ENCODE results near the gene DAB2IP.

Gene DAB2IP

GRCh38 chr9:121645003-121645402, 6.4 kb upstream of the DAB2IP start:
- DNase-seq (ENCODE audit: low read depth), result no peak

GRCh38 chr9:121645853-121646807, 5.3 kb upstream of the DAB2IP start:
- DNase-seq (ENCODE audit: low read depth), result no peak

- no peak for DNase-seq (ENCODE audit: low read depth)
These were observed 4.4 kb upstream of the DAB2IP start for GRCh38 chr9:121646992-121647391.

- no peak for DNase-seq (ENCODE audit: low read depth)
These were observed 3.3 kb upstream of the DAB2IP start for GRCh38 chr9:121648172-121648571.

- DNase-seq (ENCODE audit: low read depth), result no peak
These were observed 2.6 kb upstream of the DAB2IP start for GRCh38 chr9:121648799-121649198.

- no peak for DNase-seq (ENCODE audit: low read depth)
These were observed 1.8 kb upstream of the DAB2IP start for GRCh38 chr9:121649476-121650216.

GRCh38 chr9:121650217-121651007, 1.0 kb upstream of the DAB2IP start:
- DNase-seq (ENCODE audit: low read depth), result no peak

- DNase-seq (ENCODE audit: low read depth), result no peak
These were observed 483 bp upstream of the DAB2IP start for GRCh38 chr9:121651008-121651294.

GRCh38 chr9:121652021-121652837, 795 bp downstream of the DAB2IP start:
- DNase-seq (ENCODE audit: low read depth), result no peak

- DNase-seq (ENCODE audit: low read depth), result no peak
These were observed 1.4 kb downstream of the DAB2IP start for GRCh38 chr9:121652838-121653231.

GRCh38 chr9:121654499-121655140, 3.2 kb downstream of the DAB2IP start:
- DNase-seq (ENCODE audit: low read depth), result no peak

- DNase-seq (ENCODE audit: low read depth), result no peak
These were observed 3.9 kb downstream of the DAB2IP start for GRCh38 chr9:121655231-121655755.

- DNase-seq (ENCODE audit: low read depth), result no peak
These were observed 5.6 kb downstream of the DAB2IP start for GRCh38 chr9:121656941-121657470.

- no peak for DNase-seq (ENCODE audit: low read depth)
These were observed 6.7 kb downstream of the DAB2IP start for GRCh38 chr9:121658166-121658565.

- no peak for DNase-seq (ENCODE audit: low read depth)
These were observed 7.2 kb downstream of the DAB2IP start for GRCh38 chr9:121658591-121658990.

- DNase-seq (ENCODE audit: low read depth), result no peak
These were observed 8.9 kb downstream of the DAB2IP start for GRCh38 chr9:121660367-121660766.

- no peak for DNase-seq (ENCODE audit: low read depth)
These were observed 9.4 kb downstream of the DAB2IP start for GRCh38 chr9:121660876-121661275.

- no peak for DNase-seq (ENCODE audit: low read depth)
These were observed 9.9 kb downstream of the DAB2IP start for GRCh38 chr9:121661328-121661727.

GRCh38 chr9:121662359-121662758, 10.9 kb downstream of the DAB2IP start:
- DNase-seq (ENCODE audit: low read depth), result no peak

- DNase-seq (ENCODE audit: low read depth), result no peak
These were observed 11.6 kb downstream of the DAB2IP start for GRCh38 chr9:121662891-121663580.

All from T follicular helper cell (primary cell).